ENCODE data around the gene KCNK1. TPM values are rescaled to one million over a fixed set of nuclear protein-coding genes. Genes with fewer than 3 reads are reported as not detected.
"Not testable (repeated sequence)": the region's sequence is repeated elsewhere in the genome, so short reads cannot be mapped to it uniquely, and the experiment has no call there.

Gene KCNK1
- total RNA-seq, 2 experiments from 2014 or later: 0.21 to 0.44 TPM

- intact Hi-C loops (cut with micrococcal nuclease): no loop called here
- no peaks in the 10 kb centered on the region for H3K9me3 Mint-ChIP-seq
- H3K36me3 Mint-ChIP-seq (ENCODE audit: low read depth): no peaks in the 10 kb centered on the region
- peaks cover 15% of the 10 kb centered on the region for H3K27me3 Mint-ChIP-seq (ENCODE audit: low read depth)
- CTCF ChIA-PET: no interaction called here
- no peaks in the 10 kb centered on the region for H3K4me1 Mint-ChIP-seq (ENCODE audit: low read depth)
- no peak overlapping the region for H3K4me3 Mint-ChIP-seq
- H3K27ac Mint-ChIP-seq: no peak overlapping the region
- DNase-seq: no peak
Measured at GRCh38 chr1:233677690-233678354, 63.9 kb downstream of the KCNK1 start.

- intact Hi-C loops (cut with micrococcal nuclease): no loop called here
- H3K4me1 Mint-ChIP-seq (ENCODE audit: low read depth): no peaks in the 10 kb centered on the region
- DNase-seq: no peak
- H3K4me3 Mint-ChIP-seq: no peak overlapping the region
- no peak overlapping the region for H3K27ac Mint-ChIP-seq
- CTCF ChIA-PET: no interaction called here
- peaks cover 5% of the 10 kb centered on the region for H3K27me3 Mint-ChIP-seq (ENCODE audit: low read depth)
- H3K9me3 Mint-ChIP-seq: no peaks in the 10 kb centered on the region
- H3K36me3 Mint-ChIP-seq (ENCODE audit: low read depth): no peaks in the 10 kb centered on the region
Measured at GRCh38 chr1:233679030-233679429, 65.1 kb downstream of the KCNK1 start.

- Mint-ChIP-seq H3K27ac (no peak overlapping the region), H3K27me3 (ENCODE audit: low read depth) (peaks cover 3% of the 10 kb centered on the region), H3K4me1 (ENCODE audit: low read depth) (no peaks in the 10 kb centered on the region), H3K36me3 (ENCODE audit: low read depth) (no peaks in the 10 kb centered on the region), H3K9me3 (no peaks in the 10 kb centered on the region), H3K4me3 (no peak overlapping the region)
- CTCF ChIA-PET: no interaction called here
- intact Hi-C loops (cut with micrococcal nuclease): no loop called here
- no peak for DNase-seq
Measured at GRCh38 chr1:233679591-233680373, 65.9 kb downstream of the KCNK1 start.

GRCh38 chr1:233681285-233681684 is 67.4 kb downstream of the KCNK1 start:
- intact Hi-C loops (cut with micrococcal nuclease): no loop called here
- Mint-ChIP-seq H3K36me3 (ENCODE audit: low read depth) (no peaks in the 10 kb centered on the region), H3K9me3 (no peaks in the 10 kb centered on the region), H3K27me3 (ENCODE audit: low read depth) (peaks cover 3% of the 10 kb centered on the region), H3K4me3 (no peak overlapping the region), H3K27ac (no peak overlapping the region), H3K4me1 (ENCODE audit: low read depth) (no peaks in the 10 kb centered on the region)
- CTCF ChIA-PET: no interaction called here
- DNase-seq: no peak

- intact Hi-C loops (cut with micrococcal nuclease); H3K27ac Mint-ChIP-seq; H3K4me3 Mint-ChIP-seq; H3K9me3 Mint-ChIP-seq; H3K4me1 Mint-ChIP-seq (ENCODE audit: low read depth); H3K27me3 Mint-ChIP-seq (ENCODE audit: low read depth); CTCF ChIA-PET; H3K36me3 Mint-ChIP-seq (ENCODE audit: low read depth); DNase-seq: not testable (repeated sequence)
Measured at GRCh38 chr1:233686653-233687052, 72.7 kb downstream of the KCNK1 start.

GRCh38 chr1:233689017-233689747 is 75.3 kb downstream of the KCNK1 start:
- Mint-ChIP-seq H3K36me3 (ENCODE audit: low read depth) (no peaks in the 10 kb centered on the region), H3K27ac (no peak overlapping the region), H3K4me3 (no peak overlapping the region), H3K4me1 (ENCODE audit: low read depth) (no peaks in the 10 kb centered on the region), H3K9me3 (no peaks in the 10 kb centered on the region), H3K27me3 (ENCODE audit: low read depth) (peaks cover 5% of the 10 kb centered on the region)
- DNase-seq: no peak
- CTCF ChIA-PET: no interaction called here
- intact Hi-C loops (cut with micrococcal nuclease): no loop called here

- CTCF ChIA-PET: no interaction called here
- Mint-ChIP-seq H3K4me3 (no peak overlapping the region), H3K4me1 (ENCODE audit: low read depth) (no peaks in the 10 kb centered on the region), H3K9me3 (no peaks in the 10 kb centered on the region), H3K27me3 (ENCODE audit: low read depth) (peaks cover 5% of the 10 kb centered on the region), H3K36me3 (ENCODE audit: low read depth) (no peaks in the 10 kb centered on the region), H3K27ac (no peak overlapping the region)
- intact Hi-C loops (cut with micrococcal nuclease): no loop called here
- no peak for DNase-seq
Measured at GRCh38 chr1:233689748-233690254, 75.9 kb downstream of the KCNK1 start.

- H3K27ac Mint-ChIP-seq: no peak overlapping the region
- H3K9me3 Mint-ChIP-seq: no peaks in the 10 kb centered on the region
- intact Hi-C loops (cut with micrococcal nuclease): no loop called here
- no peak overlapping the region for H3K4me3 Mint-ChIP-seq
- CTCF ChIA-PET: no interaction called here
- H3K4me1 Mint-ChIP-seq (ENCODE audit: low read depth): no peaks in the 10 kb centered on the region
- no peak for DNase-seq
- H3K27me3 Mint-ChIP-seq (ENCODE audit: low read depth): peaks cover 14% of the 10 kb centered on the region
- no peaks in the 10 kb centered on the region for H3K36me3 Mint-ChIP-seq (ENCODE audit: low read depth)
Measured at GRCh38 chr1:233695901-233696300, 82.0 kb downstream of the KCNK1 start.

- Mint-ChIP-seq H3K27me3 (ENCODE audit: low read depth) (peaks cover 14% of the 10 kb centered on the region), H3K36me3 (ENCODE audit: low read depth) (no peaks in the 10 kb centered on the region), H3K4me3 (no peak overlapping the region), H3K4me1 (ENCODE audit: low read depth) (no peaks in the 10 kb centered on the region), H3K27ac (no peak overlapping the region), H3K9me3 (no peaks in the 10 kb centered on the region)
- intact Hi-C loops (cut with micrococcal nuclease): no loop called here
- no peak for DNase-seq
- CTCF ChIA-PET: no interaction called here
Measured at GRCh38 chr1:233700338-233700737, 86.4 kb downstream of the KCNK1 start.

- no peaks in the 10 kb centered on the region for H3K36me3 Mint-ChIP-seq (ENCODE audit: low read depth)
- CTCF ChIA-PET: no interaction called here
- H3K9me3 Mint-ChIP-seq: peaks cover 3% of the 10 kb centered on the region
- no peak overlapping the region for H3K4me3 Mint-ChIP-seq
- H3K27me3 Mint-ChIP-seq (ENCODE audit: low read depth): peaks cover 10% of the 10 kb centered on the region
- no peak for DNase-seq
- no peak overlapping the region for H3K27ac Mint-ChIP-seq
- intact Hi-C loops (cut with micrococcal nuclease): no loop called here
- no peaks in the 10 kb centered on the region for H3K4me1 Mint-ChIP-seq (ENCODE audit: low read depth)
Measured at GRCh38 chr1:233704170-233704897, 90.4 kb downstream of the KCNK1 start.

GRCh38 chr1:233704898-233705723 is 91.2 kb downstream of the KCNK1 start:
- CTCF ChIA-PET: no interaction called here
- no peak overlapping the region for H3K4me3 Mint-ChIP-seq
- H3K36me3 Mint-ChIP-seq (ENCODE audit: low read depth): no peaks in the 10 kb centered on the region
- no peak for DNase-seq
- no peaks in the 10 kb centered on the region for H3K4me1 Mint-ChIP-seq (ENCODE audit: low read depth)
- peaks cover 3% of the 10 kb centered on the region for H3K9me3 Mint-ChIP-seq
- peaks cover 10% of the 10 kb centered on the region for H3K27me3 Mint-ChIP-seq (ENCODE audit: low read depth)
- no peak overlapping the region for H3K27ac Mint-ChIP-seq
- intact Hi-C loops (cut with micrococcal nuclease): no loop called here

Measured in activated naive CD4-positive, alpha-beta T cell treated with anti-CD3 and anti-CD28 coated beads for 36 hours (primary cell).